ENCODE measurements around the gene ZNF418. TPM values are rescaled to one million over a fixed set of nuclear protein-coding genes. Genes with fewer than 3 reads are reported as not detected.

Gene ZNF418
- total and polyA plus RNA-seq, 2 of the 13 experiments (the other 11 are each of a cell fraction or from before 2014, with no cell fraction given), result 0.07 to 0.27 TPM

DNA sequence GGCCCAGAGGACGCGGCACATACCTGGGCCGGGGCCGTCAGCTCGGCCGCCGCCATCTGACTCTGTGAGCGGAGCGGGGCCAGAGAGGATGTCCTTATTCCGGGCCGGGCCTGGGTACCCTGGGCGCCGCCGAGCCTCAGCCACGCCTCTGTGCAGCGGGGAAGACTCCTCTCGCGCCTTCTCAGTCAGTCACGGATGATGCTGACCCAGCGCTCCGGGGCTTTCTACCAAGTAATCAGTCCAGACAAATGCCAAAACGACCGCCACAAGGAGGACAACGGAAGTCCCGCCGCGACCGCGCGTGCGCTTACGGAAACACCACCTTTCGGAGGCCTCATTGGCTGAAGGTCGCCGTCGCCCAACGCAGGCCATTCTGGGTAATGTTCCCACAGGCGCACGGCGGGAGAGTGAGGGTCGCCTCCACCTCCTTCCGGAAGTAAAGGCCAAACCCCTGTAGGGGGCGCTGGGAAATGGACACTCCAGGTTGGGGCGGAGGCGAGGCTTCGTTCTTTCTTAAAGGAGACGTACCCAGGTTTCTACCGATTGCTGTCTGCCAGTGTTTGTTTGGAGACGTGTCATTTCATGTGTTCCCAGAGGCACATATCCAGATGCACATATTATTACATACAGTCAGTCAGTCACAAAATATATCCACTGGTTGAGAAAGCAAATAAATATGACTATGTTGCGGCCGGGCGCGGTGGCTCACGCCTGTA lies 12.4 kb upstream of the ZNF418 start, which contains the start of gene ZNF256 (continued):
- TF ChIP-seq MAF1 (CRISPR knock-in tag; IDR thresholded peaks at IDR 0.05; ENCODE audit: borderline replicate concordance) (no peak), ZFY (CRISPR knock-in tag; IDR thresholded peaks at IDR 0.05) (peak; percentile 71; the same call in 1 of the 2 replicates), MEIS2 (CRISPR knock-in tag; IDR thresholded peaks at IDR 0.05) (0 out of 2 replicates have a peak, but pooled peaks have one; percentile 13), ZNF614 (CRISPR knock-in tag; IDR thresholded peaks at IDR 0.05; ENCODE audit: borderline replicate concordance) (no peak), BRCA1 (CRISPR knock-in tag; IDR thresholded peaks at IDR 0.05) (no peak), ZNF782 (CRISPR knock-in tag; IDR thresholded peaks at IDR 0.05; ENCODE audit: borderline replicate concordance) (no peak), HNRNPUL1 (IDR thresholded peaks at IDR 0.05; ENCODE audit: low read depth, low read length) (no peak), IKZF1 (IDR thresholded peaks at IDR 0.05) (no peak), MIER2 (CRISPR knock-in tag; IDR thresholded peaks at IDR 0.05) (peak; percentile 57; the same call in 1 of the 2 replicates), RFXAP (CRISPR knock-in tag; IDR thresholded peaks at IDR 0.05; ENCODE audit: borderline replicate concordance) (0 out of 2 replicates have a peak, but pooled peaks have one; percentile 28), POLR2G (IDR thresholded peaks at IDR 0.05; ENCODE audit: low read depth, low read length) (peak; percentile 74), BRD4 (CRISPR knock-in tag; IDR thresholded peaks at IDR 0.05) (0 out of 2 replicates have a peak, but pooled peaks have one; percentile 16), NFE2L1 (CRISPR knock-in tag; IDR thresholded peaks at IDR 0.05; ENCODE audit: borderline replicate concordance) (no peak), ZNF556 (CRISPR knock-in tag; IDR thresholded peaks at IDR 0.05; ENCODE audit: borderline replicate concordance) (peak; percentile 70; the same call in 1 of the 2 replicates), XBP1 (CRISPR knock-in tag; IDR thresholded peaks at IDR 0.05) (no peak), KLF9 (CRISPR knock-in tag; IDR thresholded peaks at IDR 0.05; ENCODE audit: low read depth) (no peak), SIX1 (CRISPR knock-in tag; IDR thresholded peaks at IDR 0.05; ENCODE audit: borderline replicate concordance) (no peak), SALL2 (CRISPR knock-in tag; IDR thresholded peaks at IDR 0.05) (peak; percentile 70; the same call in 1 of the 2 replicates), PPARG (CRISPR knock-in tag; conservative IDR thresholded peaks at IDR 0.05) (0 out of 2 replicates have a peak, but pooled peaks have one; percentile 32), ZFP41 (CRISPR knock-in tag; IDR thresholded peaks at IDR 0.05; ENCODE audit: borderline replicate concordance) (no peak)
- TF ChIP-seq, protein P1, sequence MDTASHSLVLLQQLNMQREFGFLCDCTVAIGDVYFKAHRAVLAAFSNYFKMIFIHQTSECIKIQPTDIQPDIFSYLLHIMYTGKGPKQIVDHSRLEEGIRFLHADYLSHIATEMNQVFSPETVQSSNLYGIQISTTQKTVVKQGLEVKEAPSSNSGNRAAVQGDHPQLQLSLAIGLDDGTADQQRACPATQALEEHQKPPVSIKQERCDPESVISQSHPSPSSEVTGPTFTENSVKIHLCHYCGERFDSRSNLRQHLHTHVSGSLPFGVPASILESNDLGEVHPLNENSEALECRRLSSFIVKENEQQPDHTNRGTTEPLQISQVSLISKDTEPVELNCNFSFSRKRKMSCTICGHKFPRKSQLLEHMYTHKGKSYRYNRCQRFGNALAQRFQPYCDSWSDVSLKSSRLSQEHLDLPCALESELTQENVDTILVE (CRISPR knock-in tag; IDR thresholded peaks at IDR 0.05), result peak; percentile 62; the same call in 1 of the 2 replicates
- TF ChIP-seq, protein P2, sequence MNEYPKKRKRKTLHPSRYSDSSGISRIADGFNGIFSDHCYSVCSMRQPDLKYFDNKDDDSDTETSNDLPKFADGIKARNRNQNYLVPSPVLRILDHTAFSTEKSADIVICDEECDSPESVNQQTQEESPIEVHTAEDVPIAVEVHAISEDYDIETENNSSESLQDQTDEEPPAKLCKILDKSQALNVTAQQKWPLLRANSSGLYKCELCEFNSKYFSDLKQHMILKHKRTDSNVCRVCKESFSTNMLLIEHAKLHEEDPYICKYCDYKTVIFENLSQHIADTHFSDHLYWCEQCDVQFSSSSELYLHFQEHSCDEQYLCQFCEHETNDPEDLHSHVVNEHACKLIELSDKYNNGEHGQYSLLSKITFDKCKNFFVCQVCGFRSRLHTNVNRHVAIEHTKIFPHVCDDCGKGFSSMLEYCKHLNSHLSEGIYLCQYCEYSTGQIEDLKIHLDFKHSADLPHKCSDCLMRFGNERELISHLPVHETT (CRISPR knock-in tag; conservative IDR thresholded peaks at IDR 0.05), result no peak
- TF ChIP-seq, protein P3, sequence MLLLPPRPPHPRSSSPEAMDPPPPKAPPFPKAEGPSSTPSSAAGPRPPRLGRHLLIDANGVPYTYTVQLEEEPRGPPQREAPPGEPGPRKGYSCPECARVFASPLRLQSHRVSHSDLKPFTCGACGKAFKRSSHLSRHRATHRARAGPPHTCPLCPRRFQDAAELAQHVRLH (CRISPR knock-in tag; IDR thresholded peaks at IDR 0.05; ENCODE audit: borderline replicate concordance, low read depth), result peak; percentile 70; the same call in 1 of the 2 replicates
- TF ChIP-seq, protein P4, sequence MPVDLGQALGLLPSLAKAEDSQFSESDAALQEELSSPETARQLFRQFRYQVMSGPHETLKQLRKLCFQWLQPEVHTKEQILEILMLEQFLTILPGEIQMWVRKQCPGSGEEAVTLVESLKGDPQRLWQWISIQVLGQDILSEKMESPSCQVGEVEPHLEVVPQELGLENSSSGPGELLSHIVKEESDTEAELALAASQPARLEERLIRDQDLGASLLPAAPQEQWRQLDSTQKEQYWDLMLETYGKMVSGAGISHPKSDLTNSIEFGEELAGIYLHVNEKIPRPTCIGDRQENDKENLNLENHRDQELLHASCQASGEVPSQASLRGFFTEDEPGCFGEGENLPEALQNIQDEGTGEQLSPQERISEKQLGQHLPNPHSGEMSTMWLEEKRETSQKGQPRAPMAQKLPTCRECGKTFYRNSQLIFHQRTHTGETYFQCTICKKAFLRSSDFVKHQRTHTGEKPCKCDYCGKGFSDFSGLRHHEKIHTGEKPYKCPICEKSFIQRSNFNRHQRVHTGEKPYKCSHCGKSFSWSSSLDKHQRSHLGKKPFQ (CRISPR knock-in tag; IDR thresholded peaks at IDR 0.05; ENCODE audit: insufficient replicate concordance), result no peak
- TF ChIP-seq, protein P5, sequence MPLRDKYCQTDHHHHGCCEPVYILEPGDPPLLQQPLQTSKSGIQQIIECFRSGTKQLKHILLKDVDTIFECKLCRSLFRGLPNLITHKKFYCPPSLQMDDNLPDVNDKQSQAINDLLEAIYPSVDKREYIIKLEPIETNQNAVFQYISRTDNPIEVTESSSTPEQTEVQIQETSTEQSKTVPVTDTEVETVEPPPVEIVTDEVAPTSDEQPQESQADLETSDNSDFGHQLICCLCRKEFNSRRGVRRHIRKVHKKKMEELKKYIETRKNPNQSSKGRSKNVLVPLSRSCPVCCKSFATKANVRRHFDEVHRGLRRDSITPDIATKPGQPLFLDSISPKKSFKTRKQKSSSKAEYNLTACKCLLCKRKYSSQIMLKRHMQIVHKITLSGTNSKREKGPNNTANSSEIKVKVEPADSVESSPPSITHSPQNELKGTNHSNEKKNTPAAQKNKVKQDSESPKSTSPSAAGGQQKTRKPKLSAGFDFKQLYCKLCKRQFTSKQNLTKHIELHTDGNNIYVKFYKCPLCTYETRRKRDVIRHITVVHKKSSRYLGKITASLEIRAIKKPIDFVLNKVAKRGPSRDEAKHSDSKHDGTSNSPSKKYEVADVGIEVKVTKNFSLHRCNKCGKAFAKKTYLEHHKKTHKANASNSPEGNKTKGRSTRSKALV (CRISPR knock-in tag; IDR thresholded peaks at IDR 0.05), result 0 out of 2 replicates have a peak, but pooled peaks have one; percentile 47

Data from HepG2 (cell line).